HUDEP-2 (cell line): Measurements from ENCODE around the gene RPL7A.

ENCODE experiments used
- DNase-seq, 76 experiments: peaks; one replicate each; lab custom pipeline; 2025; ENCODE audit not compliant: unreplicated experiment in 76 of 76; lab: John Stamatoyannopoulos, UW

The RPL7A gene

DNA sequence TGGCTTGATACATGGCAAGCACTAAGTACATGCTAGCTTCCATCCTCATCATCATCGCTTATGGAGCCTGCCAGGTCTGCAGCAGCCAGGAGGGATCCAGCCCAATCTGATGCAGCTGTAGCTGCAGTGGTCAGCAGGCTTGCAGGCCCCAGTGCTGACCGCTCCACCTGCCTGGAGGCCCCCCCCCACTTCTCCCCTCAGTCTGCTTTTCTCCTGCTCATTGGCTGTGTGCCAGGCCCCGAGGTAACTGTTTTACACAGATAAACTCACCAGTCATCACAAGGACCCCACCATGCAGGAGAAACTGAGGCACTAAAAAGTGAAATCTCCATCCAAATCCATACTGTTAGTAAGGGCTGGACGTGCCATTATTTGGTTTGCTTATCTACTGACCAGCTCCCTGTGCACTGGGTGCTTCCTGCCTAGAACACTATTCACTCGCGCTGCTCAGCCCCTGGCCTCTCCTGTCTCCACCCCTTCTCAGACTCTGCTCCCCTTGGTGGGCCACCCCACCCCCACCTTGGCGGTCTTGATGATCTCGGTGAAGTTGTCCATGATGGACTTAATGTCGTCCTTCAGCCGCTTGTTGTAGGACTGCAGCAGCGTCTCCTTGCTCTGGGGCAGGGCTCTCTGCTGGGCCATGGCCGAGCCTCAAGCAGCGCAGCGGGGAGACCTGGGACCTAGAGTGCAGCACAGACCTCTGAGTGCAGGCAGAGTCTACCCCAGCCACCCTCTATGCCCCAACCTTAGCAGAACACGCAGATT lies 1.8 kb upstream of the RPL7A start:
- DNase-seq: no peak

GRCh38 chr9:133347515-133347984 lies 468 bp upstream of the RPL7A start:
- DNase-seq: peak in 27 of 76 experiments; percentile 18 to 69 (median 50)

- peak in 1 of 76 experiments; percentile 31 for DNase-seq
Observed at GRCh38 chr9:133348718-133349573, 928 bp downstream of the RPL7A start.

GRCh38 chr9:133349965-133350616 lies 2.1 kb downstream of the RPL7A start:
- DNase-seq: no peak

- no peak for DNase-seq
Observed at GRCh38 chr9:133351526-133351907, 3.5 kb downstream of the RPL7A start.

GRCh38 chr9:133351908-133352634 lies 4.1 kb downstream of the RPL7A start:
- DNase-seq: peak in 70 of 76 experiments; percentile 8 to 81 (median 56)

DNA sequence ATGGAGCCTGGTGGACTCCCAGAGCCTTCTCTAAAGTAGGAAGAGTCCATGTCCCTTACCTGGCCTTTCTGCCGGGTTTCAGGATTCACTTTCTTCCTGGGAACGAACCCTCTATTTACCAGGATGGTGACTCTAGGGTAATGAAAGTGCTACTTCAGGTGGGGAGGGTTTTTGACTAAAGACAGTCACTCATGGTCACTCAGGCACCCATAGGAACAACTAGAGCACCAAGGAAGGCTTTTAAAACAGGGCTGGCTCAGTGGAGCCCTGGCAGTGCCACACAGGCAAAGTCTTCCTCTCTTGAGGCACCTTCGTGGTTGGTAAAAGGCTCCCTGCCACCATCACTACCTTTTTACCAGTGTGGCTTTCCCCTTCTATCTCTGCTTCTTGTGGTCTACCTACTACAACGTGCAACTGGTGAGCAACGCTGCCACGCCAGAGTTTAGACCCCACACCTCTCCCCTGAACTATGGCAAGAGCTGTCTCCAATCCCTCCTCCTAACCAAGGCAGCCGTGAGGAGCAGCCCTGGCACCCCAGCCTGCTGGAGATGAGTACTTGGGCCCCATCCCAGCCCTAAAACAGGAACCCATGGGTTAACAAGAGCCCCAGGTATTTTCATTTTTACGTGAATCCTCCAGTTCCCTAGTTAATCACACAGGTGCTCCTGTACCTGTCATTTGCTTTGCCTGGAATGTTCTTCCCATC lies 4.8 kb downstream of the RPL7A start:
- peak in 2 of 76 experiments; percentile 12 to 13 for DNase-seq

DNA sequence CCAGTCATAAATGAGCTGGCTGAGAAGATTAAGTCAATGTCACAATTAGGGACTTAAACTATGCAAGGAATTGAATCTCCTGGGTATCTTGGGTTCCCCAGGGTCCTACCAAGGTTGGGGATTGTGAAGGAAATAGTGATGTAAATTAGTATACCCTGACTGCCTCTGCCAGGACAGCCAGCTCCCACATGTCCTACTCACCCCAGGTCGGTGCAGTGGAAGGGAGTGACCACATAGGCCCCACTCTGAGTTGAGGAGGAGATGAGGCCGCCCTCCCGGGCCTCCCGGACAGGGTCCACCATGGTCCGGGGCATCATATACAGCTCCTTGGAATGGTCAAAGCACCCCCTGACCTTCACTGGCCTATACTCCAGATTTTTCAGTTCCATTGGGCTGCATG lies 5.5 kb downstream of the RPL7A start:
- DNase-seq: no peak

DNA sequence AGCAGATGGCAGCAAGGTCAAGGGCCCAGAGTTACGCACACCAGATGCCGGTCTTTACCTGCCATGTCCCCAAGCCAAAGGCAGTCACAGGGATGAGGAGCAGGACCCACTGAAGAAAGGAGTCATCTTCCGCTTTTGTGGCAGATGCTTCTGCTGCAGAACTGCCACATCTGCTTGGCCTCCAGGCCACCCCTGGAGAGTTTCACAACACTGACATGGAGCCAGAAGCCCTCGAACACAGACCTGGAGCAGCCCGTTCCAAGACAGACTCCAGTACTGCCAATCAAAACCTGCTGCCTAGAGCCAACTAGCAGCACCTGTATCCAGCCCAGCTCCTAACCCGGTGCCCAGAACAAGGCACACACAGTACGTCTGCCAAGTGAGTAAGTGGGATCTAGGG lies 6.7 kb downstream of the RPL7A start:
- no peak for DNase-seq

DNA sequence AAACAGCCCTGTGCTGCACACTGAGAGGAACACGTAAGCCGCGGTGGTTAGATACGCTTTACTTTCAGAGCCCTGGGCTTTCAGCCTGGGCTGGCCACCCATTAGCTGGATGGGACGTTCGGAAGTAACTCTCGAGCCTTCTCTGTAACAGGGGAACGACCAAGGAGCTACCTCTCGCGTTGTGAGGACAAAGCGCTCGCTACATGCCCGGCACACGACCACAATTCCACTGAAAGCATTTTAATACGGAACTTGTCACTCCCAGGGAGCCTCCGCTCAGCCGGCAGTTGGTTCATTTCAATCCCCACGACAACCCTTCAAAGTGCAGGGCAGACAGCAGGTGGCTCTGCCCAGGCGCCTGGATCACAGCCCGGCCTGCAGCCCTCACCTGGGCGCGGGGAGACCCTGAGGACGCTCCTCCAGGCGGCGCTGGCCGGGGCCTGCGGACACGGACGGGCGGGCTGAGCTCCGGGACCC lies 7.9 kb downstream of the RPL7A start:
- DNase-seq: peak in 4 of 76 experiments; percentile 34 to 47 (median 44)

DNA sequence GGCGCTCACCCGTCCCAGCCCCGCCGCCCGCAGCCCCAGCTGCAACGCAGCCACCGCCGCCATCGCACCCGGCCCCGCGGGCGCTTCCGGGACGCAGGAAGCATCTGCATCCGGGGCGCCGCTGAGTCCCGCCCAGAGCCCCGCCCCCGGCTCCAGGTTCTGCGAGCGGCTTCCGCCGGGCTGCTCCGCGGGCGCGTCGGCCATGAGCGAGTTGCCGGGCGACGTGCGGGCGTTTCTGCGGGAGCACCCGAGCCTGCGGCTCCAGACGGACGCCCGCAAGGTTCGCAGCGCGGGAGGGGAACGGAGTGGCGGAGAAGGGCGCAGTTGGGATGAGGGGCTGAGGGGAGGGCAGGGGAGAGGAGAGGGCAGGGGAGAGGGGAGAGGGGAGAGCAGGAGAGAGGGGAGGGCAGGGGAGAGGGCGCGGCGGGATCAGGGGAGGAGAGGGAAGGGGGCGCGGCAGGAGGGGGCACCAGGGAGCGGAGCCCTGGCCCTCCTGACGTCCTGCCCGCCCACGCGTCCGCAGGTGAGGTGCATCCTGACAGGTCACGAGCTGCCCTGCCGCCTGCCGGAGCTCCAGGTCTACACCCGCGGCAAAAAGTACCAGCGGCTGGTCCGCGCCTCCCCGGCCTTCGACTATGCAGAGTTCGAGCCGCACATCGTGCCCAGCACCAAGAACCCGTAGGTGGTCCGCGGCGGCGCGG lies 8.5 kb downstream of the RPL7A start, which contains the start of the genes SURF1 and SURF2:
Gene SURF1 (minus strand): TSS at position 97 of the 701 bp plus-strand sequence. CDS start 34 bp downstream, at position 63.
Gene SURF2 (plus strand): TSS at position 160 of the 701 bp plus-strand sequence. CDS start 43 bp downstream, at position 203.
- DNase-seq: peak in 71 of 76 experiments; percentile 13 to 92 (median 72)

DNA sequence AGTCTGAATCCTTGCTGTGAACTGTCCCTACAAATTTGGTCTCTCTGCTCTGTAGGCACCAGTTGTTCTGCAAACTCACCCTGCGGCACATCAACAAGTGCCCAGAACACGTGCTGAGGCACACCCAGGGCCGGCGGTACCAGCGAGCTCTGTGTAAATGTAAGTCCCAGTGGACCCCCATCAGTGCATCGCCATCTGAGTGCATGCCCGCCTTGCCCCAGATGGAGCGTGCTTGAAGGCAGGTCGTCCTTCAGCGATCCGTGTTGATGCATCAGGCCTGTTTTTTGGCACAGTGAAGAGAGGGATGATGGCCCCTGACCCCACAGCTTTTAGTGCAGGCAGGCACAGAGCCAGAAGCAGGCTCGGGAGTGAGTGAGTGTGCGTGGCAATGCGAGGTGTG lies 9.6 kb downstream of the RPL7A start:
- DNase-seq: no peak

GRCh38 chr9:133359399-133360175 lies 11.6 kb downstream of the RPL7A start:
- peak in 71 of 76 experiments; percentile 27 to 83 (median 62) for DNase-seq

GRCh38 chr9:133360400-133361393 lies 12.7 kb downstream of the RPL7A start:
- peak in 6 of 76 experiments; percentile 6 to 34 (median 22) for DNase-seq

DNA sequence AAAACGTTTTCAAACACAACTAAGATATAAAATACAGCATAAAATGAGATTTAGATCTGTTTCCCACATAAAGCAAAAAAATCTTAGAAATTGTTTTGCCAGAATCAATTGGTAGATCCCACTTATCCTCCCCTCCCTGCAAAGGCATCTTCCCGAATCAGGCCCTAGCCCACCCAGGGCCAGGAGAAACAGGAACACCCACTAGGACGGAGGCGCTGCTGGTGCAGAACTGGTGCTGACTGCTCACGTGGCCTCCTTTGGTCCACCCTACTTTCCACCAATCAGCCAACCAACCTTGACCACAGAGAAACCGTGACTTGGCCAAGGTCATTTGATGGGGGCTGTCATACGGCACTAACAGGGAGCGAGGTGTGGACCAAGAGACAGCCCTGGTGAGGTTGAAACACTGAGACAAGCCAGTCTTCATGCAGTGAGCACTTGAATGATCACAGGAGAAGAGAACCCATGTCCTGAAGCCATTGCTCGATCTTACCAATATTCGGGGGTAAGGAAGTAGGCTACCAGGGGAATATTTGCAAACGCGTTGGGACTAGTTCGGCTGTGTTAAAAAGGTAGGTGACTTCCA lies 13.6 kb downstream of the RPL7A start:
- no peak for DNase-seq

GRCh38 chr9:133362359-133363044 lies 14.5 kb downstream of the RPL7A start:
- peak in 2 of 76 experiments; percentile 12 to 14 for DNase-seq
